WTC11 (cell line): ENCODE measurements around the gene PBX3. TPM values are rescaled to one million over a fixed set of nuclear protein-coding genes. Genes with fewer than 3 reads are reported as not detected.

ENCODE experiments used
- ATAC-seq: fragments of 200-7000 bp; cut with Tn5 transposase; 2 replicates; pipeline ENCODE4 v1.10.0; 2021; ENCODE audit warnings: mild to moderate bottlenecking, moderate library complexity
- CTCF ChIA-PET: fragments of 300-600 bp; sonication (Branson Sonifier 250); formaldehyde crosslinking; loops from one replicate; lab custom pipeline; 2021; ENCODE audit warnings: antibody characterized with exemption; lab: Charles Lee
- POLR2A ChIA-PET: fragments of 350-600 bp; sonication (Branson Sonifier 250); formaldehyde crosslinking; loops from one replicate; lab custom pipeline; 2021; ENCODE audit warnings: antibody characterized with exemption; lab: Charles Lee
- DNase-seq: peaks from one replicate; pipeline ENCODE4 v3.0.0; 2021; ENCODE audit warnings: low spot score
- H3K27ac Mint-ChIP-seq: 2 replicates; pipeline ENCODE4 v1.8.0; 2021; ENCODE audit warnings: mixed read lengths
- H3K27me3 Mint-ChIP-seq: 2 replicates; pipeline ENCODE4 v1.8.0; 2021; ENCODE audit warnings: low read depth, mild to moderate bottlenecking, moderate library complexity, mixed read lengths
- H3K36me3 Mint-ChIP-seq: 2 replicates; pipeline ENCODE4 v1.8.0; 2021; ENCODE audit warnings: mixed read lengths
- H3K4me1 Mint-ChIP-seq: 2 replicates; pipeline ENCODE4 v1.8.0; 2022; ENCODE audit warnings: mixed read lengths
- H3K4me3 Mint-ChIP-seq: 2 replicates; pipeline ENCODE4 v1.8.0; 2021; ENCODE audit warnings: mild to moderate bottlenecking, moderate library complexity, mixed read lengths
- H3K9me3 Mint-ChIP-seq: 2 replicates; pipeline ENCODE4 v1.8.0; 2021; ENCODE audit warnings: mixed read lengths
- AFF4 ChIP-seq: sonication (generic); formaldehyde crosslinking; IDR thresholded peaks from 2 replicates; pipeline ENCODE4 v1.8.1; 2023; ENCODE audit warnings: mild to moderate bottlenecking, missing genetic modification reagents, borderline replicate concordance
- ATF1 ChIP-seq: sonication (generic); formaldehyde crosslinking; IDR thresholded peaks from 2 replicates; pipeline ENCODE4 v1.8.1; 2023; ENCODE audit warnings: mild to moderate bottlenecking, moderate library complexity, missing genetic modification reagents
- ATF3 ChIP-seq: sonication (generic); formaldehyde crosslinking; conservative IDR thresholded peaks from 2 replicates; pipeline ENCODE4 v1.8.1; 2022; ENCODE audit warnings: mild to moderate bottlenecking, missing genetic modification reagents
- CREM ChIP-seq: sonication (generic); formaldehyde crosslinking; IDR thresholded peaks from 2 replicates; pipeline ENCODE4 v1.8.1; 2022; ENCODE audit warnings: mild to moderate bottlenecking, missing genetic modification reagents, moderate library complexity
- ELF4 ChIP-seq: sonication (generic); formaldehyde crosslinking; IDR thresholded peaks from 2 replicates; pipeline ENCODE4 v1.8.1; 2022; ENCODE audit warnings: low read depth, mild to moderate bottlenecking, moderate library complexity, missing genetic modification reagents
- EMX1 ChIP-seq: fragments of 250-450 bp; sonication (Bioruptor Pico); IDR thresholded peaks from 2 replicates; pipeline ENCODE4 v1.8.0; 2021; ENCODE audit warnings: mild to moderate bottlenecking
- GABPB1 ChIP-seq: sonication (generic); formaldehyde crosslinking; IDR thresholded peaks from 2 replicates; pipeline ENCODE4 v1.8.1; 2023; ENCODE audit warnings: mild to moderate bottlenecking, missing genetic modification reagents
- GTF2I ChIP-seq: fragments of 250-450 bp; sonication (Bioruptor Pico); conservative IDR thresholded peaks from 2 replicates; pipeline ENCODE4 v1.4.0; 2021; ENCODE audit warnings: mild to moderate bottlenecking
- JAZF1 ChIP-seq: fragments of 250-450 bp; sonication (Bioruptor Pico); IDR thresholded peaks from 2 replicates; pipeline ENCODE4 v1.9.0; 2021; ENCODE audit warnings: moderate library complexity, mild to moderate bottlenecking, inconsistent platforms
- JUN ChIP-seq: sonication (generic); formaldehyde crosslinking; IDR thresholded peaks from 2 replicates; pipeline ENCODE4 v1.8.0; 2023; ENCODE audit warnings: mild to moderate bottlenecking, missing genetic modification reagents
- MXD4 ChIP-seq: fragments of 250-450 bp; sonication (Bioruptor Pico); IDR thresholded peaks from 2 replicates; pipeline ENCODE4 v1.8.0; 2021; ENCODE audit warnings: mild to moderate bottlenecking, moderate library complexity, borderline replicate concordance
- NR3C1 ChIP-seq: sonication (generic); formaldehyde crosslinking; conservative IDR thresholded peaks from 2 replicates; pipeline ENCODE4 v1.8.1; 2023; ENCODE audit warnings: low read depth, mild to moderate bottlenecking, missing genetic modification reagents
- OVOL2 ChIP-seq: fragments of 250-450 bp; sonication (Bioruptor Pico); IDR thresholded peaks from 2 replicates; pipeline ENCODE4 v1.9.0; 2021; ENCODE audit warnings: mild to moderate bottlenecking, borderline replicate concordance
- SMAD3 ChIP-seq: sonication (generic); formaldehyde crosslinking; IDR thresholded peaks from 2 replicates; pipeline ENCODE4 v1.8.0; 2022; ENCODE audit warnings: missing genetic modification reagents, mild to moderate bottlenecking, borderline replicate concordance
- SMAD4 ChIP-seq: sonication (generic); formaldehyde crosslinking; IDR thresholded peaks from 2 replicates; pipeline ENCODE4 v1.8.0; 2022; ENCODE audit warnings: mild to moderate bottlenecking, missing genetic modification reagents
- TCF7 ChIP-seq: sonication (generic); formaldehyde crosslinking; IDR thresholded peaks from 2 replicates; pipeline ENCODE4 v1.8.0; 2022; ENCODE audit warnings: mild to moderate bottlenecking, low read depth, missing genetic modification reagents, moderate library complexity
- TEAD4 ChIP-seq: sonication (generic); formaldehyde crosslinking; IDR thresholded peaks from 2 replicates; pipeline ENCODE4 v1.8.0; 2022; ENCODE audit warnings: mild to moderate bottlenecking, missing genetic modification reagents
- ZNF121 ChIP-seq: sonication (generic); formaldehyde crosslinking; IDR thresholded peaks from 2 replicates; pipeline ENCODE4 v1.8.0; 2023; ENCODE audit warnings: missing genetic modification reagents
- ZNF263 ChIP-seq: sonication (generic); formaldehyde crosslinking; IDR thresholded peaks from 2 replicates; pipeline ENCODE4 v1.8.1; 2022; ENCODE audit warnings: low read depth, mild to moderate bottlenecking, moderate library complexity, missing genetic modification reagents
- ZNF317 ChIP-seq: sonication (generic); formaldehyde crosslinking; IDR thresholded peaks from 2 replicates; pipeline ENCODE4 v1.8.1; 2023; ENCODE audit warnings: low read depth, mild to moderate bottlenecking, moderate library complexity, missing genetic modification reagents, borderline replicate concordance
- ZNF671 ChIP-seq: fragments of 250-450 bp; sonication (Bioruptor Pico); IDR thresholded peaks from 2 replicates; pipeline ENCODE4 v1.8.0; 2021; ENCODE audit warnings: mild to moderate bottlenecking
- total RNA-seq: library from RNA; stranded (reverse); gene quantifications from 3 replicates; pipeline ENCODE4 v1.2.3, GENCODE V29; 2021
- TF ChIP-seq, protein P1 (sequence below): sonication (generic); formaldehyde crosslinking; IDR thresholded peaks from 2 replicates; pipeline ENCODE4 v1.8.1; 2023; ENCODE audit warnings: mild to moderate bottlenecking, missing genetic modification reagents, moderate library complexity
- TF ChIP-seq, protein P2 (sequence below): fragments of 200-600 bp; IDR thresholded peaks from 2 replicates; pipeline ENCODE4 v1.8.0; 2022; ENCODE audit warnings: antibody characterized with exemption
- TF ChIP-seq, protein P3 (sequence below): sonication (generic); formaldehyde crosslinking; IDR thresholded peaks from 2 replicates; pipeline ENCODE4 v1.8.0; 2022; ENCODE audit warnings: mild to moderate bottlenecking, missing genetic modification reagents
- TF ChIP-seq, protein P4 (sequence below): fragments of 250-450 bp; sonication (Bioruptor Pico); conservative IDR thresholded peaks from 2 replicates; pipeline ENCODE4 v1.9.0; 2021; ENCODE audit warnings: mild to moderate bottlenecking
- TF ChIP-seq, protein P5 (sequence below): sonication (generic); formaldehyde crosslinking; IDR thresholded peaks from 2 replicates; pipeline ENCODE4 v1.8.1; 2022; ENCODE audit warnings: low read depth, mild to moderate bottlenecking, moderate library complexity, missing genetic modification reagents, borderline replicate concordance

The PBX3 gene
- total RNA-seq, 1 experiment from 2014 or later: 48.5 TPM

DNA sequence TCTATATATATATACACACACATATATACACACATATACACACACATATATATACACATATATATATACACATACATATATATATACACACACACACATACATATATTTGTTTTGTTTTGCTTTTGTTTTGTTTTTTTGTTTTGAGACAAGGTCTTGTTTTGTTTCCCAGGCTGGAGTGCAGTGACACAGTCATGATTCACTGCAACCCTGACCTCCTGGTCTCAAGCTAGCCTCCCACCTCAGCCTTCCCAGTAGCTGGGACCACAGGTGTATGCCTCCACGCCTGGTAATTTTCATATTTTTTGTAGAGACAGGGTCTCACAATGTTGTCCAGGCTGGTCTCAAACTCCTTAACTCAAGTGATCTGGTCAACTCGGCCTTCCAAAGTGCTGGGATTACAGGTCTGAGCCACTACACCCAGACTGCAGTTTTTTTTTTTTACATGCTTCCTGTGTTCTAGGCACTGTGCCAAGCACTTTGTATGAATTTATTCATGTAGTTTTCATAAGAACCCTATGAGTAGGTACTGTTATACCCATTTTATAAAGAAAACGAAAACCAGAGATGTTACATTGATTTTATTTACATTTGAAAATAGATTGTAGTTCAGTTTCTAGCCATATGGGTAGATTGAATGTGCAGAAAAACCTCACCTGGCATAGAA, 120.7 kb downstream of the PBX3 start:
- Mint-ChIP-seq H3K4me3 (no peak overlapping the region), H3K27ac (no peak overlapping the region), H3K9me3 (no peaks in the 10 kb centered on the region)
- ChIA-PET CTCF (no interaction called here), POLR2A (no interaction called here)
- ATAC-seq: no peak
- no peak for DNase-seq
- TF ChIP-seq ELF4 (CRISPR knock-in tag): no peak
- no peak for TF ChIP-seq EMX1 (CRISPR knock-in tag)
- no peak for TF ChIP-seq SMAD4 (CRISPR knock-in tag)
- no peak for TF ChIP-seq ATF1
- no peak for TF ChIP-seq GABPB1 (CRISPR knock-in tag)
- TF ChIP-seq AFF4 (CRISPR knock-in tag): no peak
- no peak for TF ChIP-seq GTF2I (CRISPR knock-in tag)
- TF ChIP-seq ZNF263 (CRISPR knock-in tag): no peak
- TF ChIP-seq ZNF317: no peak
- TF ChIP-seq, protein P1, sequence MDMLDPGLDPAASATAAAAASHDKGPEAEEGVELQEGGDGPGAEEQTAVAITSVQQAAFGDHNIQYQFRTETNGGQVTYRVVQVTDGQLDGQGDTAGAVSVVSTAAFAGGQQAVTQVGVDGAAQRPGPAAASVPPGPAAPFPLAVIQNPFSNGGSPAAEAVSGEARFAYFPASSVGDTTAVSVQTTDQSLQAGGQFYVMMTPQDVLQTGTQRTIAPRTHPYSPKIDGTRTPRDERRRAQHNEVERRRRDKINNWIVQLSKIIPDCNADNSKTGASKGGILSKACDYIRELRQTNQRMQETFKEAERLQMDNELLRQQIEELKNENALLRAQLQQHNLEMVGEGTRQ: no peak
- TF ChIP-seq CREM (CRISPR knock-in tag): no peak
- TF ChIP-seq ZNF671 (CRISPR knock-in tag): no peak
- TF ChIP-seq, protein P2, sequence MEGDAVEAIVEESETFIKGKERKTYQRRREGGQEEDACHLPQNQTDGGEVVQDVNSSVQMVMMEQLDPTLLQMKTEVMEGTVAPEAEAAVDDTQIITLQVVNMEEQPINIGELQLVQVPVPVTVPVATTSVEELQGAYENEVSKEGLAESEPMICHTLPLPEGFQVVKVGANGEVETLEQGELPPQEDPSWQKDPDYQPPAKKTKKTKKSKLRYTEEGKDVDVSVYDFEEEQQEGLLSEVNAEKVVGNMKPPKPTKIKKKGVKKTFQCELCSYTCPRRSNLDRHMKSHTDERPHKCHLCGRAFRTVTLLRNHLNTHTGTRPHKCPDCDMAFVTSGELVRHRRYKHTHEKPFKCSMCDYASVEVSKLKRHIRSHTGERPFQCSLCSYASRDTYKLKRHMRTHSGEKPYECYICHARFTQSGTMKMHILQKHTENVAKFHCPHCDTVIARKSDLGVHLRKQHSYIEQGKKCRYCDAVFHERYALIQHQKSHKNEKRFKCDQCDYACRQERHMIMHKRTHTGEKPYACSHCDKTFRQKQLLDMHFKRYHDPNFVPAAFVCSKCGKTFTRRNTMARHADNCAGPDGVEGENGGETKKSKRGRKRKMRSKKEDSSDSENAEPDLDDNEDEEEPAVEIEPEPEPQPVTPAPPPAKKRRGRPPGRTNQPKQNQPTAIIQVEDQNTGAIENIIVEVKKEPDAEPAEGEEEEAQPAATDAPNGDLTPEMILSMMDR: no peak
- TF ChIP-seq SMAD3 (CRISPR knock-in tag): no peak
- TF ChIP-seq, all 79 proteins: peak for 0
- H3K4me1 Mint-ChIP-seq: peaks cover 12% of the 10 kb centered on the region; the same call in 1 of the 2 replicates
- no peaks in the 10 kb centered on the region for H3K36me3 Mint-ChIP-seq
- H3K27me3 Mint-ChIP-seq: no peaks in the 10 kb centered on the region

DNA sequence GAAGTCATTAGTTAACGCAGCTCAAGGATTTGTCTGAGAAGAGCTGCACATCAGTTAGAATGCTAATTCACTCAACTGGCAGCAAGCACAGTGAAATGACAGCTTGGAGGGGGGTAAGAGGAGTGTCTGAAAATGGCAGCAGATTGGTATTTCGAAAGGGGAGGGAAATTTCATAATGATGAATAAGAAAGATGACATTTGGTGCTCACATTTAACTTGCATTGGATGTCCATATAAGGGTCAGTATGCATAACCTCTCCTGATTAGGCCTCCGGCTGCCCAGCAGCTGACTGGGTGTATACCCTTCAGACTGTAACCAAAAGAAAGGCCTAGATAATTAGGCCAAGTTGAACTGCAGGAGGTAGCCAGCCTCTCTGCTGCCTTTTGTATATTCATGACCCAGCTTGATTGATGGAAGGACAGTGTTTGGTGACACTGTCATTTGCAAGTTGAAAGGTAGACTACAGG, 131.0 kb downstream of the PBX3 start:
- POLR2A ChIA-PET: no interaction called here
- DNase-seq: no peak
- H3K36me3 Mint-ChIP-seq: no peaks in the 10 kb centered on the region
- no peak overlapping the region for H3K27ac Mint-ChIP-seq
- no peak overlapping the region for H3K4me3 Mint-ChIP-seq
- peak; percentile 69 for ATAC-seq
- H3K9me3 Mint-ChIP-seq: no peaks in the 10 kb centered on the region
- no peaks in the 10 kb centered on the region for H3K27me3 Mint-ChIP-seq
- CTCF ChIA-PET: no interaction called here
- H3K4me1 Mint-ChIP-seq: peaks cover 27% of the 10 kb centered on the region
- TF ChIP-seq GTF2I (CRISPR knock-in tag) (no peak), MXD4 (CRISPR knock-in tag) (no peak), ATF3 (no peak), JAZF1 (CRISPR knock-in tag) (no peak), OVOL2 (CRISPR knock-in tag) (no peak), TEAD4 (CRISPR knock-in tag) (no peak), JUN (CRISPR knock-in tag) (no peak), NR3C1 (CRISPR knock-in tag) (no peak), ZNF121 (CRISPR knock-in tag) (no peak), TCF7 (CRISPR knock-in tag) (no peak)
- TF ChIP-seq, protein P3, sequence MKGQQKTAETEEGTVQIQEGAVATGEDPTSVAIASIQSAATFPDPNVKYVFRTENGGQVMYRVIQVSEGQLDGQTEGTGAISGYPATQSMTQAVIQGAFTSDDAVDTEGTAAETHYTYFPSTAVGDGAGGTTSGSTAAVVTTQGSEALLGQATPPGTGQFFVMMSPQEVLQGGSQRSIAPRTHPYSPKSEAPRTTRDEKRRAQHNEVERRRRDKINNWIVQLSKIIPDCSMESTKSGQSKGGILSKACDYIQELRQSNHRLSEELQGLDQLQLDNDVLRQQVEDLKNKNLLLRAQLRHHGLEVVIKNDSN (CRISPR knock-in tag): no peak
- TF ChIP-seq, protein P4, sequence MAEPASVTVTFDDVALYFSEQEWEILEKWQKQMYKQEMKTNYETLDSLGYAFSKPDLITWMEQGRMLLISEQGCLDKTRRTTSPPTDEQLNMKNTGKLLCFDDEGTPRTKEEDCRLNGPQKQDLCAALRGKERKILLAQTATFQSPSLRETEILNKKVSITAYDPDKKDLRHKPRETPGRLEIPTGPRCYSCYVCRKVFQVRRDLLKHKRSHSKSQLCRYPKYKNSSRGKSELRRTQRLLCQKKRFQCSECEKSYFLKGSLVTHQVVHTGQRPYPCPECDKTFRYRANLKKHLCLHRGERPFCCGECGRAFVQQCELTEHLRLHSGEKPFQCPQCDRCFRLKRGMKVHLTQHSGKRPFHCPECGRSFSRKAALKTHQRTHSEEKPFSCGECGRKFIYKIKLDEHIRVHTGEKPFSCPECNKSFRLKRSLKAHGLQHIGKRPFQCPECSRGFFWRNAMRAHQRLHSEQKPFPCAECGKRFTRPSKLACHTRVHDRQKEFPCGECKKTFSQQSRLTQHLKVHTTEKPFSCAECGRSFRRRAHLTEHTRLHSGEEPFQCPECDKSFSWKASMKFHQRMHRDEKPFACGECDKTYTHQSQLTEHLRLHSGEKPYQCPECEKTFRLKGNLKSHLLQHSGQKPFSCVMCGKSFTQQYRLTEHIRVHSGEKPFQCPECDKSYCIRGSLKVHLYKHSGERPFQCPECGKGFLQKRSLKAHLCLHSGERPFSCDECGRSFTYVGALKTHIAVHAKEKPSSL: no peak
- TF ChIP-seq, protein P5, sequence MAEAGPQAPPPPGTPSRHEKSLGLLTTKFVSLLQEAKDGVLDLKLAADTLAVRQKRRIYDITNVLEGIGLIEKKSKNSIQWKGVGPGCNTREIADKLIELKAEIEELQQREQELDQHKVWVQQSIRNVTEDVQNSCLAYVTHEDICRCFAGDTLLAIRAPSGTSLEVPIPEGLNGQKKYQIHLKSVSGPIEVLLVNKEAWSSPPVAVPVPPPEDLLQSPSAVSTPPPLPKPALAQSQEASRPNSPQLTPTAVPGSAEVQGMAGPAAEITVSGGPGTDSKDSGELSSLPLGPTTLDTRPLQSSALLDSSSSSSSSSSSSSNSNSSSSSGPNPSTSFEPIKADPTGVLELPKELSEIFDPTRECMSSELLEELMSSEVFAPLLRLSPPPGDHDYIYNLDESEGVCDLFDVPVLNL: no peak
